NCI-H345 treated with DMSO at 0.1 percent for 48 hours (cell line): Measurements from ENCODE around the gene AHNAK2.

Source experiments
- DNase-seq: peaks from one replicate; lab custom pipeline; 2025; ENCODE audit not compliant: unreplicated experiment; lab: John Stamatoyannopoulos, UW

The AHNAK2 gene

DNA sequence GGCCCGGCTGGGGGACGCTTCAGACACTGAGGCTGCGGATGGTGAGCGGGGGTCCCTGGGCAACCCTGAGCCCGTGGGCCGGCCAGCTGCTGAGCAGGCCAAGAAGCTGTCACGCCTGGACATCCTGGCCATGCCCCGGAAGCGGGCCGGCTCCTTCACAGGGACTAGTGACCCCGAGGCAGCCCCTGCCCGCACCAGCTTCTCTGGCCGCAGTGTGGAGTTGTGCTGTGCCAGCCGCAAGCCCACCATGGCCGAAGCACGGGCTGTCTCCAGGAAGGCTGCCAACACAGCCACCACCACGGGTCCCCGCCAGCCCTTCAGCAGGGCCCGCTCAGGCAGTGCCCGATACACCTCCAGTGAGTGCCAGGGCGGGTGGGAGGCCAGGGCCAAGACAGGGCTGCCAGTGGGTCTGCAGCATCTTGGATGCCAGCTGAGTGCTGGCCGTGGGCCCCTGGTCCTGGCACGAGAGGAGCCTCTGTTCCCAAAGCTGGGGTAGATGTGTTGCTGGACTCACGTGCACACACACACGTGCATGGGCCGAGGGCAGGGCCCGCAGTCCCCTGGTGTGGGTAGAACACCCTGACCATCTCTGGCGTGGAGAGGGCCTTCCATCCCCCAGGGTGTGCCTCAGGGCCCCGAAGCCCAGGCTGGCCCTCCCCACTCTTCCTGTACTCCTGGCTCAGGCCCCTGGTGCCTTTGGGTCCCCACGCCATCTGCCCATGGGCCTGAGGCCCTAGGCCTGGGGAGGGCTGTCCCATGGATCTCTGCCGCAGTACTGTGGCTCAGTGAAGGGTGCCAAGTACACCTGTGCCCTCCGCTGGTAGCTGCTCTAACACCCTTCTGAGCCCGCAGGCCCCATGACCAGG lies 90.3 kb downstream of the AHNAK2 start:
- DNase-seq = no peak
